Limb (tissue), 2 donors: ENCODE results near the gene RBMS3.

Experiments
- DNase-seq, 2 donors: peaks; one replicate each; pipeline ENCODE4 v3.0.0-alpha.2; 2016; ENCODE audit errors: extremely low spot score in 2 of 2

The RBMS3 gene

GRCh38 chr3:29565236-29565635 is 284.4 kb downstream of the RBMS3 start:
- no peak for DNase-seq

GRCh38 chr3:29567501-29567900 is 286.6 kb downstream of the RBMS3 start:
- no peak for DNase-seq

- DNase-seq = no peak
Observed at GRCh38 chr3:29568355-29568754, 287.5 kb downstream of the RBMS3 start.

DNA sequence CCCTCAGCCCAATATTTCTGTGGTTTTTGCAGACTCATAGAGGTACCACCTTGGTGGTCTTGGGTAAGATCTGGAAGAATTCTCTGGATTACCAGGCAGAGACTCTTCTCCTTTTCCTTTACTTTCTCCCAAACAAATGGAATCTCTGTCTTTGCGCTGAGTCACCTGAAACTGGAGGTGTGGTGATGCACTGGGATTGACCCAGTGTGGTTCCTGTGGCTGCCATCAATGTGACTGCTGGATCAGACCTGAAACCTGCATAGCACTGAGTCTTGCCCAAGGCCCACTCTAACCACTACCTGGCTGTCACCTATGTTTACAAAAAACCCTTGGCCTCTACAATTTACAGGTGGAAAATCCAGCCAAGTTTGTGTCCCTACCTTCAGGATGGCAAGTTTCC is 295.3 kb downstream of the RBMS3 start:
- DNase-seq = no peak

DNA sequence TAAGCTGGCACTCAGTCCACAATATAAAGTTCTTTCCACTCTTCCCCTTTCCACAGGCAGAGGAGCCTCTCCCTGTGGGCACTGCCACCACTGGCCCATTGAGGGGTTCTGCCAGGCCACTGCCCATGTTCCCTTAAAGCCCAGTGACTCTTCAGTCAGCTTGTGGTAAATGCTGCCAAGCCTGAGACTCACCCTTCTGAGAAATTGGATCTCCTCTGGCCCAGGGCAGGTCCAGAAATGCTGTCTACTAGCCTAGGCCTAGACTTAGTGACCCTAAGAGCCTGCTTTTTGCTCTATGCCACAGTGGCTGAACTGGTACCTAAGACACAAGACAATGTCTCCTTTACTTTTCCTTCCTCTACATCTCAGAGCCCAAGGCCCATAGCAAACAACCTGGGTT is 295.8 kb downstream of the RBMS3 start:
- DNase-seq = no peak

- no peak for DNase-seq
Observed at GRCh38 chr3:29577250-29577649, 296.4 kb downstream of the RBMS3 start.

DNA sequence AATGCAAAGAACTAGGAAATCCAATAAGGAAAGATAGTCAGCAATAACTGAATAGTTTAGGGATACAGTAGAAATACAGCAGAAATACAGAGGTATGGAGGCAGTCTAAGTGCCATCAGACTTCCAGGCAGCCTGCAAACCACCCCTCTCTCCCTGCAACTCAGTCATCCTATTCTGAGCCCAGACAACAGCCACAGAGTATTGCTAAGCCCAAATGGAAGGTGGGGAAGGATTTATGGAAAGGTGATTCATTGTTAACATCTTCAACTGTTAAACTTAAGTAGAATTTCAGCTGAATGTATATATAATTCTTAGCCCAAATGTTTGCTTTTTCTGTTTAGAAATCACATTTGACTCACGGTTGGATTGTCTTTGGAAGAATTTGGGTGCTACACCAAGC is 300.4 kb downstream of the RBMS3 start:
- no peak for DNase-seq

DNA sequence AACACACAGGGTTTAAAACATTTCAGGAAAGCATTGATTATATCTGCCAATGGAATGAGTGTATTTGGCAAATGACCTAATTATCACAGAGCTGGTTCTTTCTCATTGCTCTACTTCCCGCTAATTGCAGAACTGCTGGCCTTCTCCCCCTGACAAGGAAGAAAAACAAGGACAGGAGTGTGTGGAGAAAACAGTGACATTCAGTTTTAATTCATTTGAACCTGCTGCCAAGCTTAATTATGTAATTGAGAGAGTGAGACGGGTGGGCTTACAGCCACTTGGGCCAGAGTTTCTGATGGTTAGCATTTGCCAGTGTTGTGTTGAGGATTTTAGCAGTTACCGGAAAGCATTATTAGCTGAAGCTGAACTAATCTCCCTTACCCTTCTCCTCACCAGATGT is 301.4 kb downstream of the RBMS3 start:
- no peak for DNase-seq

DNA sequence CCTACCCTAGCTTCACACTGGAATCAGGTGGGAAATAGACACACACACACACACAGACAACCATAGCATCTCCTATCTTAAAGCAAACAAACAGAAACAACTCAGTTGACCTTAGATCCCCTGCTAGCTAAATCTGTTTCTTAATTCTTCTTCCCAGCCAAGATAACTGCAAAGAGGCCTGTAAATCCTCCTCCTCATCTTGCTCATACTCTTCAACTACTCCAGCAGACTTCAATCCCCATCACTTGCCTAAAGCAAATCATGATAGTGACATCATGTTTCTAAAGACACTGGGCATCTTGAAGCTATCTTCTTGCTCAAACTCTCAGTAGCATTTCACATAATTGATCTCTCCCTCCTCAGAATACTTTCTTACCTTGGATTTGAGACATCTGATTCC is 303.0 kb downstream of the RBMS3 start:
- DNase-seq = no peak

DNA sequence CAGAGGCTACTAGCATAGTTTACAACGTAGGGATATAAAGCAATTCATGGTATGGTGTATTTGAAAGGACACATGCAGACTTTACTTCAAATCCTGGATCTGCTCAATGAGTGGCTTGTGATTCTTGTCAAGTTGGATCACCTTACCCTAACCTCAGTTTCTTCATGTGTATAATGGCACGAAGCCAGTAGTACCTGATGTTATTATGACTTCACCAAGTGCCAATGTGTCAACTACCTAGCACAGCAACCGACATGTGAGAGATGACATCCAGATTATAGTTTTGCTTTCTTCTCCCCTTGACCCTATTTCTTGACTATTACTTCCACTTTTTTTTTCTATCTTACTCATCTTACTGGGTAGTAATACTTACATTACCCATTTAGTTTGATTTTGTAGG is 304.5 kb downstream of the RBMS3 start:
- no peak for DNase-seq

GRCh38 chr3:29587340-29587739 is 306.5 kb downstream of the RBMS3 start:
- no peak for DNase-seq

DNA sequence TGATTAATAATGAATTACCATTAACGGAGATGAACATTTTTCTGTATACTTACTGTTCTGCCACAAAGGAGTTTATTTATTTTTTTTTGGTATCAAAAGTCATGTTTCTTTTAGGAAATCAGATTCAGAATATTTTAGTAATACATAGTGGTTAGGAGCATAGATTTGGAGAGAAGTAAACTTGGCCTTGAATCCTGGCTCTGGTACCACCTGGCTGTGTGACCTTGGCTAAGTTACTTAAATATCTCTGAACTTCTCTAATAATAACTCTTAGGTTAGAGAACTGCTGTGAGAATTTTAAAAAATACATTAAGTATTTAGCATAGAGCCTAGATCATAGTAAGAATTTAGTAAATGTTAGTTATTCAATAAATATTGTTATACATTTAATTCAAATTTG is 309.1 kb downstream of the RBMS3 start:
- DNase-seq = no peak

DNA sequence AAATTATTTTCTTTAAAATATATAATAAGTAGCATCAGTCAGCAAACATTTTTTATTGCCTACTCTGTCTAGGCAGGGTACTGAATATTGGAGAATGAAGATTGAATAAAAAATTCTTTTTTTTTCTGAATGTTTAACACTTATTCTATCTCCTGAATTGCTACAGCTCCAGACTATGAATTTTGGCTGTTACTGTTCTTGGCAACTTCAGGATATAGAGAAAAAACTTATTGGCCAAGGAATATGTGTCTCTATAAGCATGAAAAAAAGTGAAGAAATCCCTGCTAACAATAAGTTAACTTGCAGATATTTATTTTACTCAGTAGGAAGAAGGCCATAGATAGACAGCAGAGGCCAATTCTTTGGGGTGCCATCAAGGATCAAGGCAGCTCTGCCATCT is 309.6 kb downstream of the RBMS3 start:
- DNase-seq = no peak

DNA sequence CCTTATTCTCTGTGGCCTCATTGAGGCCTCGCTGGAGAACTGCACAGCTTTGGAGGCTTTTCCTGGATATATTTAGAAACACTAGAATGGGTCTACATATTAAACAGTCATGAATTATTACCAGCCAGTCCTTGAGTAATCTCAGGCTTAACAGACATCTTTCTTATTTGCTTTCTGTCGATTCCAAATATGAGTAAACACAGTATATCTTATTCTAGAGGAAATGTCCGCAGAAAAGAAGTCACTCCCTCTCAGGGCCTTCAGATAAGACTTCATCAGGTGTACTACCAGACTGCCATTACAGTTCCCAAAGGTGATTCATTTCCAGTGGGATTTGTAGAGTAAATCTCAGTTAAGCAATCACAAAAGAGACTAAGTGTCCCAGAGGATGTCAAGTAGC is 310.7 kb downstream of the RBMS3 start:
- DNase-seq = no peak

DNA sequence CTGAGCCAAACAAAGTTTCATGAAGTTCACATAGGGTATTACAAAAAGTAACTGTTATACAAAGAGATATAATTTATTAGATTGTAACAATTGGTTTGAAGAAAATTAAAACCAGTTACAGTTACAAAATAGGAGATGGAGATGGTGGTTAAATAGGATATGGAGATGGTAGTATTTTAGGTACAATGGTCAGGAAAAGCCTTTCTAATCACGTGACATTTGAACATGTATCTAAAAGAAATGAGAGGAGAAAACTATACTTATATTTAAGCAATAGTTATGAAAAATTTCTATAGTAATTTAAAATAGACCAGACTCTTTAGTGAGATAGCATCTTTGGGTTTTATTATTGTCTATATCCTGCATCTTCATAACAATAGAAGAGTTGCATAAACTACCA is 312.9 kb downstream of the RBMS3 start:
- no peak for DNase-seq

DNA sequence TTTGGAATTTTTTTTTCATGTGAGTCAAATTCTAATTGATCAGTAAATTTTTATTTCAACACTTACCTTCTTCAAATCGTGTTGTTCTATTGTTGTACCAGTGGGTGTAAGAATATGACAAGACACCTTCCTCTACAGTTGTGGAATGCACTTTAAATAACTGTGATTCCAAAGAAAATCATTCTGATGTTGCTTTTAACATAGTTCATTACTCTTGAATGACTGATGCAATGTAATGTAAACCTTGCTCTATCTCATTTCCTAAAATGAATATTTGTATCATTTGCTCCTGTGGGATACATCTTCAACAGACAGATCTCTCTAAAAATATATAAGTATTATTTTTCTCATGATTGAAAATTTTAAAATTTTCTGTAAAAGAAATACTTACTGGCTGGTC is 313.4 kb downstream of the RBMS3 start:
- DNase-seq = no peak

DNA sequence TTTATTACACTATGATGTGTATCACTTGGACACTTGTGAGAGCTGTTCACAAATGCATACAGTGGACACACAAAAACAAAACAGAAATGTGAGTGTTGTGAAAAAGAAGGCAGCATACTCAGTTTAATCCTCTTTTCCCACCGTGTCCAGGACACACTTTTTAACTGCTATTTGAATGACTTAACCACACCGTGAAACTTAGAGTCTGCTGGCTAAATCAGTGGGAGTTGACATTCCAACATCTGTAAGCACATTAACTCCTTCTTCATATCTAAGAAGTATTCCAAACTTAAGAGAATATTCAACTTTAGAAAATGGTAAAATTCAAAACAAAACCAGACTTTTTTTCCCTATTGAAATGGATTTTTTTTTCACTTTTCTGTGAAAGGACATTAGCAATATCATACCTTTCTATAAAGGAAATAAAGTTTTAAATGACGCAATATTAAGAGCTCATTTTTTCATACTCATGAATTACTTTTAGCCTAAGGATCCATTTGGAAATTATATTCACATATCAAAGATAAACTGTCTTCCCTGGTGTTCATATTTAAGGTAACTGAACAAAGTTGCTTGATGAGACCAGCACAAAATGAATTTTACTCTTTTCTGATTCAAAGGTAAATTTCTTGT is 316.6 kb downstream of the RBMS3 start:
- no peak for DNase-seq

DNA sequence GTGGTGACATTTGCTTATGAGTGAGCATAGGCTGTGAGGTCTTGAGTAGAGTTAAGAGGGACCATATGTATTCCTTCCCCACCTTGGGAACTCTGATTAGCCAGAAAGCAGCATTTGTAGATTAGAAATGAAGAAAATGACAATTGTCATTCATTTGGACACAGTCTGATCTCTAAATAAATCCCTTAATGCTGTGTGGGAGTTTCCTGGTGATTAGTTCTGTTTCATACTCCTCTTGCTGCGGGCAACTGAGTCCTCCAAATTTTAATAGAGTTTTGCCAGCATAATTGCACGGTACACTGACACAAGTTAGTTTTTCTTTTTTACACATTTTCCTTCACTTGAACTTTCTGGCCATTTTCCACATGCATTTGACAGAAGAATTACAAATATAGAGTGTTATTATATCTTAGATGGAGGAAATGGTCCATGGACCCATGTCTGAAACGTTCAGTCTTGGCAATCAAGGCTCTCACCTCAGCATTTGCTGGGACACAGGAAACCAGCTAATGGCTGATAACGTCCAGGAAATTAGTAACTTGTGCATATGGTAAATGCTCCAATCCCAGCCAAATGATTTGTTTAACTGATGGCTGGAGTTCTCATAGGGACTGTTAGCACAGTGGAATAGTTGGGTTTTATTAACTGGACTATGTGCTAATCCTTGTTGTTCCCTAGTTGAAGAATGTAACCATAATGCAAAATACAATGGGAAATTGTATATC is 321.2 kb downstream of the RBMS3 start:
- DNase-seq = no peak

DNA sequence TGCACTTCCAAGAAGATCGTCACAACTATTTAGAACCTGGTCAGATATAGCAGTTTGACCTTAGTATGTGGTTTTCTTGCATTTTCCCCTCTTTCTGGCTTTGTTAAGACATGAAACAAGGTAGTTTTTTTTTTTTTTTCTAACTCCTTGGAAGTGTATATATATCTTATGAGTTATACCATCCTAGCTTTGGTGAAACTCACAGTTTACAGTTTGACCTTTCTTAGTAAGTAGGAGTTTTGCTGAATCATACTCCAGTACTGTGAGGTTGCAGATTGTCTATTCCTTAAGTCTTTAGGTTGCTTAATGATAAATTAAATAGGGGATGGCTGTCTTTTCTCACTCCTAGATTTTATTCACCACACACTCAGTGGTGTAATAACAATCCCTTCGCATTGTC is 325.0 kb downstream of the RBMS3 start:
- DNase-seq = no peak

DNA sequence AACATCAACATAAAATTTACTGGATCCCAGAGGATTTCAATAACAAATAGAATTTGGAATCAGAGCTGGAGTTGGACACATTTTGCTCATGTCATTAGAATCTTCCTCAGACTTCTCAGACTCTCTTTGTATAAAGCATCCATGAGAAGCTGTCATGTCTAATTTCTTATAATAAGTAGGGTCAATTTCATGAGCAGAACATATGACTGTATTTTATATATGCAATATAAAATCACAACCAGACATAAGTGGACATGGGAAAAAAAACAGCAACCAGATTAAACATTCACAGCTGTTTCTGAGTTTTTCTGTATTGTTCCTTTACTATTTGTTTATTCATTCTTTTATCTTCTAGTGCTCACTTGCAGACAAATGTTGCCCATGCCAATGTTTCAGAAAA is 325.5 kb downstream of the RBMS3 start:
- no peak for DNase-seq

- DNase-seq = no peak
Observed at GRCh38 chr3:29608414-29609327, 327.8 kb downstream of the RBMS3 start.

GRCh38 chr3:29609328-29609811 is 328.5 kb downstream of the RBMS3 start:
- no peak for DNase-seq
